Muscle layer of colon (tissue), 2 donors: ENCODE results near the gene PAPLN.

Experiments used
- H3K27ac ChIP-seq: one replicate; pipeline ENCODE4 v1.7.0; 2013; ENCODE audit warnings: low read depth, mild to moderate bottlenecking, low read length, moderate library complexity
- H3K27me3 ChIP-seq, 2 donors: one replicate each; pipeline ENCODE4 v1.7.0; 2013; ENCODE audit warnings: low read length in 2 of 2, mild to moderate bottlenecking in 2 of 2; ENCODE audit not compliant: insufficient read depth in 2 of 2, control insufficient read depth in 1 of 2
- H3K36me3 ChIP-seq: one replicate; pipeline ENCODE4 v1.7.0; 2013; ENCODE audit warnings: mild to moderate bottlenecking, low read length; ENCODE audit not compliant: insufficient read depth
- H3K4me1 ChIP-seq: one replicate; pipeline ENCODE4 v1.7.0; 2013; ENCODE audit warnings: mild to moderate bottlenecking, low read length; ENCODE audit not compliant: insufficient read depth
- H3K4me3 ChIP-seq, 2 donors: one replicate each; pipeline ENCODE4 v1.7.0; 2013; ENCODE audit warnings: low read length in 2 of 2, low read depth in 1 of 2, mild to moderate bottlenecking in 1 of 2, moderate library complexity in 1 of 2
- H3K9ac ChIP-seq: one replicate; pipeline ENCODE4 v1.7.0; 2013; ENCODE audit warnings: low read length
- H3K9me3 ChIP-seq: one replicate; pipeline ENCODE4 v1.7.0; 2013; ENCODE audit warnings: mild to moderate bottlenecking, low read length
- donor health status: abdominal sarcoma.
- donor health status: Adenocarcinoma of cecum.

PAPLN gene

GRCh38 chr14:73255005-73255400 is 17.7 kb downstream of the PAPLN start:
- no peaks in the 10 kb centered on the region for H3K4me1 ChIP-seq
- H3K27me3 ChIP-seq: no peaks in the 10 kb centered on the region
- H3K36me3 ChIP-seq: no peaks in the 10 kb centered on the region
- H3K4me3 ChIP-seq: no peak overlapping the region
- H3K27ac ChIP-seq: no peak overlapping the region
- no peak overlapping the region for H3K9ac ChIP-seq
- no peaks in the 10 kb centered on the region for H3K9me3 ChIP-seq

GRCh38 chr14:73255693-73256225 is 18.5 kb downstream of the PAPLN start:
- Histone ChIP-seq H3K9me3 (no peaks in the 10 kb centered on the region), H3K36me3 (no peaks in the 10 kb centered on the region), H3K4me3 (no peak overlapping the region), H3K27ac (no peak overlapping the region), H3K9ac (no peak overlapping the region), H3K4me1 (no peaks in the 10 kb centered on the region), H3K27me3 (no peaks in the 10 kb centered on the region)

- no peaks in the 10 kb centered on the region for H3K36me3 ChIP-seq
- H3K9me3 ChIP-seq: no peaks in the 10 kb centered on the region
- H3K4me1 ChIP-seq: no peaks in the 10 kb centered on the region
- no peak overlapping the region for H3K27ac ChIP-seq
- H3K4me3 ChIP-seq: no peak overlapping the region
- H3K9ac ChIP-seq: no peak overlapping the region
- H3K27me3 ChIP-seq: no peaks in the 10 kb centered on the region
Observed at GRCh38 chr14:73258076-73258475, 20.8 kb downstream of the PAPLN start.

GRCh38 chr14:73258845-73259611 is 21.7 kb downstream of the PAPLN start:
- Histone ChIP-seq H3K36me3 (no peaks in the 10 kb centered on the region), H3K27me3 (no peaks in the 10 kb centered on the region), H3K27ac (no peak overlapping the region), H3K9me3 (no peaks in the 10 kb centered on the region), H3K4me3 (no peak overlapping the region), H3K9ac (no peak overlapping the region), H3K4me1 (no peaks in the 10 kb centered on the region)

- H3K9ac ChIP-seq: no peak overlapping the region
- no peak overlapping the region for H3K4me3 ChIP-seq
- H3K27me3 ChIP-seq: no peaks in the 10 kb centered on the region
- H3K36me3 ChIP-seq: no peaks in the 10 kb centered on the region
- no peak overlapping the region for H3K27ac ChIP-seq
- no peaks in the 10 kb centered on the region for H3K4me1 ChIP-seq
- no peaks in the 10 kb centered on the region for H3K9me3 ChIP-seq
Observed at GRCh38 chr14:73259837-73260236, 22.5 kb downstream of the PAPLN start.

GRCh38 chr14:73260574-73260973 is 23.3 kb downstream of the PAPLN start:
- Histone ChIP-seq H3K4me3 (no peak overlapping the region), H3K27ac (no peak overlapping the region), H3K9me3 (no peaks in the 10 kb centered on the region), H3K9ac (no peak overlapping the region), H3K36me3 (no peaks in the 10 kb centered on the region), H3K4me1 (no peaks in the 10 kb centered on the region), H3K27me3 (no peaks in the 10 kb centered on the region)

GRCh38 chr14:73261075-73261474 is 23.8 kb downstream of the PAPLN start:
- H3K4me3 ChIP-seq: no peak overlapping the region
- H3K9ac ChIP-seq: no peak overlapping the region
- H3K27ac ChIP-seq: no peak overlapping the region
- H3K27me3 ChIP-seq: no peaks in the 10 kb centered on the region
- no peaks in the 10 kb centered on the region for H3K9me3 ChIP-seq
- H3K36me3 ChIP-seq: no peaks in the 10 kb centered on the region
- H3K4me1 ChIP-seq: no peaks in the 10 kb centered on the region

GRCh38 chr14:73261520-73262426 is 24.5 kb downstream of the PAPLN start:
- Histone ChIP-seq H3K4me3 (no peak overlapping the region), H3K4me1 (no peaks in the 10 kb centered on the region), H3K9me3 (no peaks in the 10 kb centered on the region), H3K27me3 (no peaks in the 10 kb centered on the region), H3K36me3 (no peaks in the 10 kb centered on the region), H3K9ac (no peak overlapping the region), H3K27ac (no peak overlapping the region)

- Histone ChIP-seq H3K4me3 (no peak overlapping the region), H3K27ac (no peak overlapping the region), H3K9ac (no peak overlapping the region), H3K36me3 (no peaks in the 10 kb centered on the region), H3K4me1 (no peaks in the 10 kb centered on the region), H3K9me3 (no peaks in the 10 kb centered on the region), H3K27me3 (no peaks in the 10 kb centered on the region)
Observed at GRCh38 chr14:73262427-73263183, 25.3 kb downstream of the PAPLN start.

- H3K9me3 ChIP-seq: no peaks in the 10 kb centered on the region
- no peak overlapping the region for H3K27ac ChIP-seq
- H3K27me3 ChIP-seq: no peaks in the 10 kb centered on the region
- no peak overlapping the region for H3K9ac ChIP-seq
- no peak overlapping the region for H3K4me3 ChIP-seq
- H3K4me1 ChIP-seq: no peaks in the 10 kb centered on the region
- H3K36me3 ChIP-seq: no peaks in the 10 kb centered on the region
Observed at GRCh38 chr14:73263606-73264005, 26.3 kb downstream of the PAPLN start.
